Measurements from ENCODE around the gene ZNF385A.

Gene ZNF385A

DNA sequence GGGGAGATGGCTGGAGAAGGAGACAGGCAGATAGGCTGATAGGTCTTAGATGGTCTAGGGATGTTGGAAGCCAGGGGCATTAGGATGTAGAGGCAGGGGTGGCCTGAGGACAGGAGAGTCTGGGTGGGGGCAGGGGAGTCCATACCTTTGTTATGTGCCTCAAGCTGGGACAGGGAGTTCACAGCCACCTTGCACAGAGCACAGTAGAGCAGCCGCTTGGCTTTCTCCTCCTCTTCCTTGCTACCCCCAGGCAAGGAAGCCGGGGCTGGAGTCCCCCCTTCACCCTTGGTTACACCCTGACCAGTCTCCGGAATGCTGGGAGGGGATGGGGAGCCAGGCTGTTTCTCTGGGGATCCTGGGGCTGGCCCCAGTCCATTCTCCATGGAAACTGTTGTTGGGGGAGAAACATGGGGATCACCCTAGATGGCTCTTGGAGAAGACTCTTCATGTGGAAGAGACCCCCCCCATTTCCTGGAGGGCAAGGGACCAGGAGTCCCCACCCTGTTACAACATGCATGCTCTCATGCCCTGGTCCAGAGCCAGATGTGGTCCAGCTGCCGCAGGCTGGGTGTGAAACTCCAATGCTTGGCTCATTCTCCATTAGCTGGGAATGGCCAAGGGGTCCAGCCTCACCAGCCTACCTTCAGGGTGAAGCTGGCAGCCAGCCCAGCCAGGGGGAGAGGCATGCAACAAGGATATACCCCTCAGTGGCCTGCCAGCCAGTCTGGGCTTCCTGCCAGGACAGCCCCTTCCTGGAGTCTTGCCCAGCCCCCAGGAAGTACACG, 13.0 kb downstream of the ZNF385A start:
- no peaks in the 10 kb centered on the region for H3K9me2 ChIP-seq (ENCODE audit: low read depth, low read length)
- H3K79me2 ChIP-seq (ENCODE audit: insufficient read depth, low read length), result no peaks in the 10 kb centered on the region
- no peak overlapping the region for H2AFZ ChIP-seq (ENCODE audit: low read length)
- peaks cover 26% of the 10 kb centered on the region for H3K4me1 ChIP-seq (ENCODE audit: insufficient read depth, low read length, severe bottlenecking)
- no peaks in the 10 kb centered on the region for H3K36me3 ChIP-seq (ENCODE audit: insufficient read depth, low read length)
- no peaks in the 10 kb centered on the region for H4K20me1 ChIP-seq (ENCODE audit: insufficient read depth, low read length)
- no peaks in the 10 kb centered on the region for H3K9me3 ChIP-seq (ENCODE audit: low read length)
- no peaks in the 10 kb centered on the region for H3F3A ChIP-seq (ENCODE audit: insufficient read depth, low read length)
- H3K27ac ChIP-seq (ENCODE audit: low read depth, low read length, poor library complexity, severe bottlenecking), result no peak overlapping the region
- TF ChIP-seq EZH2 (IDR thresholded peaks at IDR 0.05; ENCODE audit: borderline replicate concordance, low read length), result no peak
- TF ChIP-seq, protein P1, sequence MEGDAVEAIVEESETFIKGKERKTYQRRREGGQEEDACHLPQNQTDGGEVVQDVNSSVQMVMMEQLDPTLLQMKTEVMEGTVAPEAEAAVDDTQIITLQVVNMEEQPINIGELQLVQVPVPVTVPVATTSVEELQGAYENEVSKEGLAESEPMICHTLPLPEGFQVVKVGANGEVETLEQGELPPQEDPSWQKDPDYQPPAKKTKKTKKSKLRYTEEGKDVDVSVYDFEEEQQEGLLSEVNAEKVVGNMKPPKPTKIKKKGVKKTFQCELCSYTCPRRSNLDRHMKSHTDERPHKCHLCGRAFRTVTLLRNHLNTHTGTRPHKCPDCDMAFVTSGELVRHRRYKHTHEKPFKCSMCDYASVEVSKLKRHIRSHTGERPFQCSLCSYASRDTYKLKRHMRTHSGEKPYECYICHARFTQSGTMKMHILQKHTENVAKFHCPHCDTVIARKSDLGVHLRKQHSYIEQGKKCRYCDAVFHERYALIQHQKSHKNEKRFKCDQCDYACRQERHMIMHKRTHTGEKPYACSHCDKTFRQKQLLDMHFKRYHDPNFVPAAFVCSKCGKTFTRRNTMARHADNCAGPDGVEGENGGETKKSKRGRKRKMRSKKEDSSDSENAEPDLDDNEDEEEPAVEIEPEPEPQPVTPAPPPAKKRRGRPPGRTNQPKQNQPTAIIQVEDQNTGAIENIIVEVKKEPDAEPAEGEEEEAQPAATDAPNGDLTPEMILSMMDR (IDR thresholded peaks at IDR 0.05; ENCODE audit: low read length), result no peak
- no peaks in the 10 kb centered on the region; the same call in 1 of the 2 replicates for H3K27me3 ChIP-seq (ENCODE audit: insufficient read depth, low read length)
- no peak overlapping the region for H3K4me3 ChIP-seq (ENCODE audit: low read depth, low read length, poor library complexity, severe bottlenecking)
- H3K4me2 ChIP-seq (ENCODE audit: low read length), result no peak overlapping the region
- no peak overlapping the region for H3K9ac ChIP-seq (ENCODE audit: low read length)

- Histone ChIP-seq H3K9me3 (ENCODE audit: low read length) (no peaks in the 10 kb centered on the region), H3K4me3 (ENCODE audit: low read depth, low read length, poor library complexity, severe bottlenecking) (peak overlapping the region; percentile 55), H3K9ac (ENCODE audit: low read length) (peak overlapping the region; percentile 14; the same call in 1 of the 2 replicates), H3K36me3 (ENCODE audit: insufficient read depth, low read length) (no peaks in the 10 kb centered on the region), H3K9me2 (ENCODE audit: low read depth, low read length) (no peaks in the 10 kb centered on the region), H3K4me2 (ENCODE audit: low read length) (peak overlapping the region; percentile 90), H3K27ac (ENCODE audit: low read depth, low read length, poor library complexity, severe bottlenecking) (no peak overlapping the region), H3K79me2 (ENCODE audit: insufficient read depth, low read length) (no peaks in the 10 kb centered on the region), H2AFZ (ENCODE audit: low read length) (no peak overlapping the region), H3K4me1 (ENCODE audit: insufficient read depth, low read length, severe bottlenecking) (peaks cover 26% of the 10 kb centered on the region), H4K20me1 (ENCODE audit: insufficient read depth, low read length) (no peaks in the 10 kb centered on the region), H3F3A (ENCODE audit: insufficient read depth, low read length) (no peaks in the 10 kb centered on the region), H3K27me3 (ENCODE audit: insufficient read depth, low read length) (no peaks in the 10 kb centered on the region; the same call in 1 of the 2 replicates)
- TF ChIP-seq, protein P1 (IDR thresholded peaks at IDR 0.05; ENCODE audit: low read length), result peak; percentile 86
- TF ChIP-seq EZH2 (IDR thresholded peaks at IDR 0.05; ENCODE audit: borderline replicate concordance, low read length), result no peak
These were observed 14.3 kb downstream of the ZNF385A start for GRCh38 chr12:54370171-54370730.

DNA sequence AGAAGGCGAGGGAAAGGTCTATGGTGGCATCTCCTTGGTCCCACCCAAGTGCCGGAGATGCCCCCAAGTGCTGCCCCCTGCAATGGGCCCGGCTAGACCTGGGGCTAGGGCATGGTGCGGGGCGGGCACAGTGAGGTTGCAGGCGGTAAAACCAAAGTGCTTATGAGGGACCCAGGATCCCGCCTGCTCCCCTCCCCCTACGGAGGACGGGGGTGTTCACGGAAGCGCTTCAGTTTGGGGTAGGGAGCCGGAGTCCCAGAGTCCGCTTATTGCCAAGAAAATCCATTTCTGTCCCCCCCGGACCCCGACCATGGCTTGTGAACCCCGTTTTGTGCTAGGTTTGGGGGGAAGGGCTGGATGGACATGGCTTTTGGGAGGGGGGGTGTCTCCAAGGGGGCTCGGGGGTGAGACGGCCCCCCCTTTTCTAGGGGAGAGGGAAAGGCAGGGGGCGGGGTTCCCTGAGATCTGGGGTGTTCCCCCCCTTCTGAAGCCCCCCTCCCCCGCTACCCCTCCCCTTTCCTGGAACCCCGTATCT, 14.9 kb downstream of the ZNF385A start:
- peaks cover 26% of the 10 kb centered on the region for H3K4me1 ChIP-seq (ENCODE audit: insufficient read depth, low read length, severe bottlenecking)
- H3K79me2 ChIP-seq (ENCODE audit: insufficient read depth, low read length), result no peaks in the 10 kb centered on the region
- H2AFZ ChIP-seq (ENCODE audit: low read length), result no peak overlapping the region
- no peak overlapping the region for H3K27ac ChIP-seq (ENCODE audit: low read depth, low read length, poor library complexity, severe bottlenecking)
- H3K27me3 ChIP-seq (ENCODE audit: insufficient read depth, low read length), result no peaks in the 10 kb centered on the region; the same call in 1 of the 2 replicates
- H3K4me2 ChIP-seq (ENCODE audit: low read length), result peak overlapping the region; percentile 90
- H3K9me3 ChIP-seq (ENCODE audit: low read length), result no peaks in the 10 kb centered on the region
- TF ChIP-seq, protein P1 (IDR thresholded peaks at IDR 0.05; ENCODE audit: low read length), result no peak
- TF ChIP-seq EZH2 (IDR thresholded peaks at IDR 0.05; ENCODE audit: borderline replicate concordance, low read length), result no peak
- H4K20me1 ChIP-seq (ENCODE audit: insufficient read depth, low read length), result no peaks in the 10 kb centered on the region
- H3K4me3 ChIP-seq (ENCODE audit: low read depth, low read length, poor library complexity, severe bottlenecking), result peak overlapping the region; percentile 55
- H3K9ac ChIP-seq (ENCODE audit: low read length), result peak overlapping the region; percentile 14; the same call in 1 of the 2 replicates
- H3K36me3 ChIP-seq (ENCODE audit: insufficient read depth, low read length), result no peaks in the 10 kb centered on the region
- no peaks in the 10 kb centered on the region for H3K9me2 ChIP-seq (ENCODE audit: low read depth, low read length)
- H3F3A ChIP-seq (ENCODE audit: insufficient read depth, low read length), result no peaks in the 10 kb centered on the region
